GM19193 (cell line): ENCODE measurements around the gene RFPL4AL1.
"Not testable (repeated sequence)": the region's sequence is repeated elsewhere in the genome, so short reads cannot be mapped to it uniquely, and the experiment has no call there.

Source experiments
- POLR2A ChIP-seq: IDR thresholded peaks from 4 replicates; pipeline ENCODE4 v1.6.1; 2011; ENCODE audit not compliant: insufficient read depth, insufficient read length; ENCODE audit errors: extremely low read depth

RFPL4AL1 gene

GRCh38 chr19:55768818-55769217, at the start of gene RFPL4AL1:
RFPL4AL1 (plus strand) TSS chr19:55769118; CDS start chr19:55771805, 2,687 bp downstream.
- not testable (repeated sequence) for TF ChIP-seq POLR2A

- no peak for TF ChIP-seq POLR2A
Observed at GRCh38 chr19:55720214-55720746, 48.6 kb upstream of the RFPL4AL1 start.

GRCh38 chr19:55720801-55721200, 48.1 kb upstream of the RFPL4AL1 start:
- no peak for TF ChIP-seq POLR2A

- no peak for TF ChIP-seq POLR2A
Observed at GRCh38 chr19:55723491-55723890, 45.4 kb upstream of the RFPL4AL1 start.

GRCh38 chr19:55738302-55738701, 30.6 kb upstream of the RFPL4AL1 start, which contains the start of gene NLRP9:
NLRP9 (minus strand) TSS chr19:55738402; CDS start chr19:55738374, 28 bp downstream.
- no peak for TF ChIP-seq POLR2A

GRCh38 chr19:55750715-55751114, 18.2 kb upstream of the RFPL4AL1 start:
- no peak for TF ChIP-seq POLR2A

- TF ChIP-seq POLR2A, result no peak
Observed at GRCh38 chr19:55753401-55753800, 15.5 kb upstream of the RFPL4AL1 start.

- not testable (repeated sequence) for TF ChIP-seq POLR2A
Observed at GRCh38 chr19:55758797-55759196, 10.1 kb upstream of the RFPL4AL1 start, which contains the start of gene RFPL4A. RFPL4A (plus strand) TSS chr19:55759097; CDS start chr19:55761801, 2,704 bp downstream.

- TF ChIP-seq POLR2A, result no peak
Observed at GRCh38 chr19:55766466-55766865, 2.5 kb upstream of the RFPL4AL1 start.

- no peak for TF ChIP-seq POLR2A
Observed at GRCh38 chr19:55777528-55777927, 8.6 kb downstream of the RFPL4AL1 start.

- TF ChIP-seq POLR2A, result no peak
Observed at GRCh38 chr19:55778331-55778730, 9.4 kb downstream of the RFPL4AL1 start.

- no peak for TF ChIP-seq POLR2A
Observed at GRCh38 chr19:55781112-55781511, 12.2 kb downstream of the RFPL4AL1 start.

GRCh38 chr19:55795021-55795420, 26.1 kb downstream of the RFPL4AL1 start:
- no peak for TF ChIP-seq POLR2A

GRCh38 chr19:55801416-55801815, 32.5 kb downstream of the RFPL4AL1 start:
- no peak for TF ChIP-seq POLR2A

GRCh38 chr19:55802281-55802680, 33.4 kb downstream of the RFPL4AL1 start:
- no peak for TF ChIP-seq POLR2A

- TF ChIP-seq POLR2A, result no peak
Observed at GRCh38 chr19:55809381-55810058, 40.6 kb downstream of the RFPL4AL1 start.
